NCI-H2029 treated with DMSO at 0.1 percent for 48 hours (cell line): Measurements from ENCODE around the gene AGPAT3.
"Not testable (repeated sequence)": the region's sequence is repeated elsewhere in the genome, so short reads cannot be mapped to it uniquely, and the experiment has no call there.

Experiments
- DNase-seq: peaks from one replicate; lab custom pipeline; 2025; lab: John Stamatoyannopoulos, UW

The AGPAT3 gene

GRCh38 chr21:43884012-43884860 lies 19.2 kb downstream of the AGPAT3 start:
- no peak for DNase-seq

GRCh38 chr21:43884861-43885417 lies 19.9 kb downstream of the AGPAT3 start:
- no peak for DNase-seq

GRCh38 chr21:43885721-43886120 lies 20.7 kb downstream of the AGPAT3 start:
- no peak for DNase-seq

- DNase-seq: no peak
Observed at GRCh38 chr21:43886565-43886964, 21.5 kb downstream of the AGPAT3 start.

- DNase-seq: no peak
Observed at GRCh38 chr21:43889069-43889468, 24.0 kb downstream of the AGPAT3 start.

- no peak for DNase-seq
Observed at GRCh38 chr21:43890042-43890441, 25.0 kb downstream of the AGPAT3 start.

GRCh38 chr21:43892334-43892733 lies 27.3 kb downstream of the AGPAT3 start:
- DNase-seq: no peak

- no peak for DNase-seq
Observed at GRCh38 chr21:43892984-43893535, 28.0 kb downstream of the AGPAT3 start.

- no peak for DNase-seq
Observed at GRCh38 chr21:43893536-43894205, 28.6 kb downstream of the AGPAT3 start.

GRCh38 chr21:43894206-43894577 lies 29.2 kb downstream of the AGPAT3 start:
- DNase-seq: no peak

GRCh38 chr21:43895196-43895595 lies 30.2 kb downstream of the AGPAT3 start:
- no peak for DNase-seq

- not testable (repeated sequence) for DNase-seq
Observed at GRCh38 chr21:43896696-43897299, 31.8 kb downstream of the AGPAT3 start.

- no peak for DNase-seq
Observed at GRCh38 chr21:43899307-43900077, 34.5 kb downstream of the AGPAT3 start.

- DNase-seq: no peak
Observed at GRCh38 chr21:43900078-43900385, 35.0 kb downstream of the AGPAT3 start.

GRCh38 chr21:43900690-43901089 lies 35.7 kb downstream of the AGPAT3 start:
- no peak for DNase-seq

- no peak for DNase-seq
Observed at GRCh38 chr21:43902441-43902840, 37.4 kb downstream of the AGPAT3 start.

- no peak for DNase-seq
Observed at GRCh38 chr21:43903451-43904091, 38.5 kb downstream of the AGPAT3 start.

- no peak for DNase-seq
Observed at GRCh38 chr21:43904331-43904781, 39.3 kb downstream of the AGPAT3 start.

- DNase-seq: no peak
Observed at GRCh38 chr21:43905726-43906455, 40.9 kb downstream of the AGPAT3 start.

GRCh38 chr21:43906585-43907370 lies 41.8 kb downstream of the AGPAT3 start:
- no peak for DNase-seq
